NCI-H345 (cell line): Measurements from ENCODE around the gene RMND1.

Experiments used
- DNase-seq: peaks from one replicate; lab custom pipeline; 2025; lab: John Stamatoyannopoulos, UW

Gene RMND1

GRCh38 chr6:151417477-151417876, 34.4 kb downstream of the RMND1 start:
- no peak for DNase-seq

- DNase-seq, result no peak
Observed at GRCh38 chr6:151414641-151415260, 37.2 kb downstream of the RMND1 start.

GRCh38 chr6:151413372-151414145, 38.4 kb downstream of the RMND1 start:
- no peak for DNase-seq

GRCh38 chr6:151412909-151413308, 39.0 kb downstream of the RMND1 start:
- no peak for DNase-seq

- no peak for DNase-seq
Observed at GRCh38 chr6:151409679-151410078, 42.2 kb downstream of the RMND1 start.

- no peak for DNase-seq
Observed at GRCh38 chr6:151409260-151409659, 42.7 kb downstream of the RMND1 start.

- no peak for DNase-seq
Observed at GRCh38 chr6:151408858-151409257, 43.1 kb downstream of the RMND1 start.

- DNase-seq, result no peak
Observed at GRCh38 chr6:151403919-151404308, 48.0 kb downstream of the RMND1 start.

GRCh38 chr6:151402228-151402627, 49.7 kb downstream of the RMND1 start:
- no peak for DNase-seq

- no peak for DNase-seq
Observed at GRCh38 chr6:151400473-151400872, 51.5 kb downstream of the RMND1 start.

GRCh38 chr6:151399679-151400078, 52.2 kb downstream of the RMND1 start:
- DNase-seq, result no peak

- no peak for DNase-seq
Observed at GRCh38 chr6:151393410-151393809, 58.5 kb downstream of the RMND1 start.

GRCh38 chr6:151392427-151392826, 59.5 kb downstream of the RMND1 start:
- no peak for DNase-seq

- peak; percentile 70 for DNase-seq
Observed at GRCh38 chr6:151391471-151392413, 60.2 kb downstream of the RMND1 start, which contains the start of gene ZBTB2. Gene ZBTB2 (minus strand): TSS chr6:151391559. CDS start chr6:151373637, 17,922 bp downstream.

- peak; percentile 75 for DNase-seq
Observed at GRCh38 chr6:151390851-151391470, 61.0 kb downstream of the RMND1 start.

GRCh38 chr6:151390276-151390850, 61.6 kb downstream of the RMND1 start:
- DNase-seq, result peak; percentile 99

- peak; percentile 67 for DNase-seq
Observed at GRCh38 chr6:151389618-151390275, 62.2 kb downstream of the RMND1 start.

GRCh38 chr6:151388997-151389617, 62.8 kb downstream of the RMND1 start:
- no peak for DNase-seq

- DNase-seq, result no peak
Observed at GRCh38 chr6:151388236-151388635, 63.7 kb downstream of the RMND1 start.

- no peak for DNase-seq
Observed at GRCh38 chr6:151387175-151387970, 64.6 kb downstream of the RMND1 start.
